GM12801 (cell line): Measurements from ENCODE around the gene NUP35.

ENCODE experiments used
- CTCF ChIP-seq: IDR thresholded peaks from one replicate; pipeline ENCODE4 v1.5.1; 2011; ENCODE audit warnings: control low read depth; ENCODE audit not compliant: insufficient read length; ENCODE audit errors: extremely low read depth

Gene NUP35

DNA sequence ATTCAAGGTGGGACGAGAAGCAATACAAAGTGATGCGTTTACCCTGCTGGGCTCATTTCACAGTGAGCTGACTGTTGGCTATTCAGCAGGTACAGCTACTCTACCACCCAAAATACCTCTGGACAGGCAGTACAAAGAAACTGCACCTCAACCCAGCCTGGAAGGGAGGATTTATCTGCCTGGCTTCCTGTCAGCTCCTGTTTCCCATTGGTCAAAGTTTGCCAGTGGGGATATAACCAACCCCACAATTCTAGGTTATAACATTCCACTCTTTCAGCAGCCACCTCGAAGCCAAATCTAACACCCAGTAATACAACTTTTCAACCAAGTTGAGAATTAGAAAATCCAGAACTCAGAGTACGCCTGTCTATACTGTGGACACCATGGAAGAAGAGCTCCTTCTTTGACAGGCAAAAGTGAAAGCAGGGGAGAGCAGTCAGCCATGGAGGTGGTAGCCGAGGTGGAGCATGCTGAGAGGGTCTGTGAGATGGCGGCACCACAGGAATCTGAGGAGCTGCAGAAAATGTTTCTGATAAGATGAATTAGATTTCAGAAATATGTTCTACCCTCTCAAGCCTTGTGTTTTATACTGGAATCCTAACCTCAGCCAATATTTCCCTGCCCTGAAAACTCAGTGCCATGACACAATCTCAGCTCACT is 34.9 kb upstream of the NUP35 start:
- no peak for TF ChIP-seq CTCF

DNA sequence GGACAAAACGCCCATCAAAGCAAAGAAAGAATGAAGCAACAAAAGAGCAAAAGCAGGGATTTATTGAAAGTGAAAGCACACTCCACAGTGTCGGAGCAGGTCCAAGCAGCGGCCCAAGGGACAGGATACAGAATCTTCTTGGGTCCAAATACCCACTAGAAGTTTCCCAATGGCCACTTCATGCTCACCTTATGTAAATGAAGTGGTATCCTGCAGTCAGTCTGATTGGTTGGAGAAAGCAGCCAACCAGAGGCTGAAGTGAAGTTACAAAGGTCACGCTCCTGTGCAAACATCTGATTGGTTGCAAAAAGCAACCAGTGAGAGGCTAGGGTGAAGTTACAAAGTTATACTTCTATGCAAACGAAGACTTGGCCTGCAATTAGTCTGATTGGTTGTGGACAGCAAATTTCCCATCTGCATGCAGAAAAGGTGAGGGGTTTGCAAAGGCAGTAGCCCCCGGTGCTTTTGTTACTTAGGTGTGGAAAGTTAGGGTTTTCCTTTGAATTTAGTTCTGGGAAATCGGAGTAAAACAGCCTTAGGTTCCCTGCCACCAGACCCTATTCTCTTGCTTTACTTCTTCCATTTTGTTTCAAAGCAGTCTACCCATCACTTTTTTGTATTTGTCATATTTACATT is 32.8 kb upstream of the NUP35 start:
- no peak for TF ChIP-seq CTCF

GRCh38 chr2:183091954-183092345 is 32.3 kb upstream of the NUP35 start:
- TF ChIP-seq CTCF, result no peak

DNA sequence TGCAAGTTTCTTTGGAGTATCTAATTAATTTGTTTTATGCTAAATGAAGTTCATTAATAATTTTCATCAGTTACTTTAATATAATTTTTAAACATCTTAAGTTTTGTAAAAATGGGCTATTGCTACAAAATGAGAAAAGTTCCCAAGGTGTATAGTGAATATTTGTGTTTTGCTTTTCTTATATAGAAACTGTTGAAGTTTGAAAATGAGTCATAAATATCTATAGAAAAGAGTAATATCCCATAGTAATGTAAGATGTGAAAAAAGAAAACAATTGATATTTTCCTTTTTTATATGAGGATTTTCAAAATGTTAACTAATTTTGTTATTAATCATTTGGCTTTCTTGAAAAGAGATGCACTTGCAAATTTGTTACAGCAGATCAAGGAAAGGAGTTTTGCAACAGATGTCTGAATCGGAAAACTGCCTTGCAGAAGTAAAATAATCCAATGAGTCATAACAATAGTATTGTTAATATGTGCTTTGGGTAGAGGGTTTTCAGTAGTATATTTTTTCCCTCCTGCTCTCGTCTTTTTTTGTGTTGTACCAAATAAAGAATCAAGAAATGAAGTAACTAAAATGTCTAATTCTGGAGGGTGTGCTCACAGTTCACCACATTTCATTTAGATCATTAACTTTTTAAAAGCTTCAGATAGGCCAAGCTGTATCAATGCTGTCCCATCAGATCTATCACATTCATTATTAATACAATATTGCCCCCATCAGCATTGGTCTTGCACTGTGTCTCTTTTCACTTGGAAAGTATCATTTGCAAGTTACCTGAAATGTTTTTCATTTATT is 30.2 kb upstream of the NUP35 start:
- TF ChIP-seq CTCF, result no peak

DNA sequence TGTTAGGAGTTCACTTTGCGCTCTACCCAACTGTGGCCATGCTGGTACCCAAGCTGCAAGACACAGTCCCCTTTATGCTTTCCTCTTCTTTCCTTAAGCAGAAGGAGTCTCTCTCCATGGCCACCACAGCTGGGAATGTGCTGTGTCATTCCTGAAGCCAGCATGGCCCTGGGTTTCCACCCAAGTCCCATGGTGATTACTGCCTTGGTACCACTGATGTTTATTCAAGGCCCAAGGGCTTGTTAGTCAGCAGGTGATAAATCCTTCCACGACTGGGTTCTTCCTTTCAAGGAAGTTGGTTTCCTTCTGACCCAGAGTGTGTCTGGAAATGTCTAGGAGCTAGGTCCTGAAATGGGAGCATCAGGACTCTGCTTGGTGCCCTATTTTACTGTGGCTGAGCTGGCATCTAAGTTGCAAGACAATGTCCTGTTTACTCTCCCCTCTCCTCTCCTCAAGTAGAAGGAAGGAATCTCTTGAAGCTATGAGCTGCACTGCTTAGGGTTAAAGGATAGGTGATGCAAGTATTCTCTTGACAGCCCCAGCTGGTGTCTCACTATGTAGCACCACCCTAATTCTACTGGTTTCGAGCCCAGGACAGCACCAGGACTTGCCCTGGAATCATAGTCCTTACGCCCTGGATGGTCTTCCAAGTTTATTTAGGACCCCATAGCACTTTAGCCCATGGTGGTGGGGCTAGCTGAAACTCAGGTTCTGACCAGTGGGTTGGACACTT is 18.7 kb upstream of the NUP35 start:
- TF ChIP-seq CTCF, result no peak

- TF ChIP-seq CTCF, result no peak
These were observed 11.7 kb upstream of the NUP35 start for GRCh38 chr2:183112577-183112976.

- TF ChIP-seq CTCF, result no peak
These were observed 10.6 kb upstream of the NUP35 start for GRCh38 chr2:183113630-183114029.
